VCaP (cell line): Measurements from ENCODE around the gene AKNAD1.

Experiments
- H3K27ac ChIP-seq: fragments of 450-650 bp; 2 replicates; pipeline ENCODE4 v1.5.1; 2017
- TF ChIP-seq, protein P1 (sequence below): fragments of 450-650 bp; conservative IDR thresholded peaks from 2 replicates; pipeline ENCODE4 v1.5.1; 2017; ENCODE audit warnings: mild to moderate bottlenecking, moderate library complexity

The AKNAD1 gene

DNA sequence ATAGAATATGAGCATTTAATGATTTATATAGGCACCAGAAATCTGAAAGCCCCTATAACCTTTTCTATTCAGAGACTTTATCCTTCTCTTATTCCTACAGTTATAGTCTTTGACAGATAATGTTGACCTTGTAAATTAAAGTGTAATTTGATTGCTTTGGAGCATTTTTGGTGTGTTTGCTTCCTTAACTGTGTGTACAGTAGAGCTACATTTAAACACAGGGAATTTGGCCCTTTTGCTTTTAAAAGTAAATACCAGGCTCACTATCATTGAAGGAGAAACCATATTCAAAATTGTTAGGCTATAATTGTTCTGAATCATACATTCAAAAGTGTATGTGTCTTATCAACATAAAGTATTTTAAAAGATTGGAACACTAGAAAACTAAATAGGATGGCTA, 77.4 kb downstream of the AKNAD1 start:
- H3K27ac ChIP-seq, result no peak overlapping the region
- TF ChIP-seq, protein P1, sequence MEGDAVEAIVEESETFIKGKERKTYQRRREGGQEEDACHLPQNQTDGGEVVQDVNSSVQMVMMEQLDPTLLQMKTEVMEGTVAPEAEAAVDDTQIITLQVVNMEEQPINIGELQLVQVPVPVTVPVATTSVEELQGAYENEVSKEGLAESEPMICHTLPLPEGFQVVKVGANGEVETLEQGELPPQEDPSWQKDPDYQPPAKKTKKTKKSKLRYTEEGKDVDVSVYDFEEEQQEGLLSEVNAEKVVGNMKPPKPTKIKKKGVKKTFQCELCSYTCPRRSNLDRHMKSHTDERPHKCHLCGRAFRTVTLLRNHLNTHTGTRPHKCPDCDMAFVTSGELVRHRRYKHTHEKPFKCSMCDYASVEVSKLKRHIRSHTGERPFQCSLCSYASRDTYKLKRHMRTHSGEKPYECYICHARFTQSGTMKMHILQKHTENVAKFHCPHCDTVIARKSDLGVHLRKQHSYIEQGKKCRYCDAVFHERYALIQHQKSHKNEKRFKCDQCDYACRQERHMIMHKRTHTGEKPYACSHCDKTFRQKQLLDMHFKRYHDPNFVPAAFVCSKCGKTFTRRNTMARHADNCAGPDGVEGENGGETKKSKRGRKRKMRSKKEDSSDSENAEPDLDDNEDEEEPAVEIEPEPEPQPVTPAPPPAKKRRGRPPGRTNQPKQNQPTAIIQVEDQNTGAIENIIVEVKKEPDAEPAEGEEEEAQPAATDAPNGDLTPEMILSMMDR, result no peak

GRCh38 chr1:108777839-108778238, 79.1 kb downstream of the AKNAD1 start:
- TF ChIP-seq, protein P1, result no peak
- H3K27ac ChIP-seq, result no peak overlapping the region

- H3K27ac ChIP-seq, result no peak overlapping the region
- TF ChIP-seq, protein P1, result no peak
Observed at GRCh38 chr1:108767708-108768107, 89.2 kb downstream of the AKNAD1 start.

GRCh38 chr1:108767115-108767514, 89.8 kb downstream of the AKNAD1 start:
- TF ChIP-seq, protein P1, result no peak

More at GRCh38 chr1:108767115-108767514, 89.8 kb downstream of the AKNAD1 start:
- H3K27ac ChIP-seq, result no peak overlapping the region
